Measurements from ENCODE around the gene THSD7A.

The THSD7A gene

GRCh38 chr7:11374629-11375028, 457.4 kb downstream of the THSD7A start:
- no peak for DNase-seq

- no peak for DNase-seq
These were observed 458.4 kb downstream of the THSD7A start for GRCh38 chr7:11373546-11374142.

GRCh38 chr7:11369696-11370095, 462.3 kb downstream of the THSD7A start:
- DNase-seq, result no peak

- no peak for DNase-seq
These were observed 465.9 kb downstream of the THSD7A start for GRCh38 chr7:11366118-11366517.

- no peak for DNase-seq
These were observed 473.4 kb downstream of the THSD7A start for GRCh38 chr7:11358637-11359036.

GRCh38 chr7:11355399-11356005, 476.5 kb downstream of the THSD7A start:
- DNase-seq, result no peak

- no peak for DNase-seq
These were observed 485.7 kb downstream of the THSD7A start for GRCh38 chr7:11346302-11346701.

- DNase-seq, result no peak
These were observed 486.4 kb downstream of the THSD7A start for GRCh38 chr7:11345621-11346020.

GRCh38 chr7:11343818-11344413, 488.1 kb downstream of the THSD7A start:
- peak; percentile 46 for DNase-seq

- no peak for DNase-seq
These were observed 488.9 kb downstream of the THSD7A start for GRCh38 chr7:11343136-11343535.

- no peak for DNase-seq
These were observed 490.6 kb downstream of the THSD7A start for GRCh38 chr7:11341285-11341944.

GRCh38 chr7:11336432-11336831, 495.6 kb downstream of the THSD7A start:
- DNase-seq, result no peak

- no peak for DNase-seq
These were observed 496.1 kb downstream of the THSD7A start for GRCh38 chr7:11335947-11336346.

GRCh38 chr7:11332865-11333228, 499.2 kb downstream of the THSD7A start:
- no peak for DNase-seq

- no peak for DNase-seq
These were observed 499.7 kb downstream of the THSD7A start for GRCh38 chr7:11332186-11332864.

- no peak for DNase-seq
These were observed 500.6 kb downstream of the THSD7A start for GRCh38 chr7:11331128-11332102.

GRCh38 chr7:11330717-11331116, 501.3 kb downstream of the THSD7A start:
- no peak for DNase-seq

- no peak for DNase-seq
These were observed 501.8 kb downstream of the THSD7A start for GRCh38 chr7:11330208-11330607.

GRCh38 chr7:11329626-11330025, 502.4 kb downstream of the THSD7A start:
- no peak for DNase-seq

GRCh38 chr7:11328309-11328708, 503.7 kb downstream of the THSD7A start:
- no peak for DNase-seq

GRCh38 chr7:11327633-11328032, 504.4 kb downstream of the THSD7A start:
- no peak for DNase-seq

All from CD4-positive, alpha-beta T cell treated with Interleukin-17A for 1 hour (primary cell).